SK-N-MC (cell line): ENCODE data around the gene SLC5A4.

Experiments used
- EZH2 ChIP-seq: fragments of 200-600 bp; sonication (generic); IDR thresholded peaks from one replicate; pipeline ENCODE4 v1.6.1; 2017; ENCODE audit warnings: antibody characterized with exemption
- FOXP2 ChIP-seq: optimal IDR thresholded peaks from 2 replicates; pipeline ENCODE3; 2011; ENCODE audit warnings: mild to moderate bottlenecking, moderate library complexity; ENCODE audit not compliant: insufficient read depth; ENCODE audit errors: extremely low read length, control extremely low read depth
- POLR2AphosphoS5 ChIP-seq: IDR thresholded peaks from 2 replicates; pipeline ENCODE4 v1.6.1; 2012; ENCODE audit warnings: mild to moderate bottlenecking, low read depth, low read length, borderline replicate concordance

DNA sequence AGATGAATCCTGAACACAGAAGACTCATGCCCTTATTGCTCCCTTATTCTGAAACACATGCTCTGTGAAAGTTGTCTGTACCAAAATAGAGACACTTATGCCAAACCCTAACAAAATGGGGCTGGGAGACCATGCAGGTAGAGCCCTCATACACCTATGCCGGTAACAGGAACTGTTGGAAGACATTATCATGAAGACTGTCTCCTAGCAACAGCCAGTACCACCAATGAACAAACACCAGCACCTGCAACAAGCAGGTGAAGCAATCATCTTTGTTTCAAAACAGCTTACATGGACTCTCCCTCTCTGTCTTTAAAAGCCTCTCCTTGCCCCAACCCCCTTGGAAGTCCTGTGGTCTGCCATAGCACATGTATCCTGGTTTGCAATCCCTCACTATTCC lies 17.2 kb downstream of the SLC5A4 start:
- TF ChIP-seq POLR2AphosphoS5 = no peak
- TF ChIP-seq EZH2 = no peak
- TF ChIP-seq FOXP2 = no peak
